IMR-90 (cell line): Measurements from ENCODE around the gene PCDHA1. TPM values are rescaled to one million over a fixed set of nuclear protein-coding genes. Genes with fewer than 3 reads are reported as not detected.

Experiments used
- ATAC-seq: fragments of 200-7000 bp; cut with Tn5 transposase; 2 replicates; pipeline ENCODE4 v1.9.1; 2020; ENCODE audit warnings: low read depth, mild to moderate bottlenecking, moderate library complexity
- BruUV-seq: library from RNA; stranded (reverse); fragments of 400-500 nt; replicated peaks from 2 replicates; lab custom pipeline; 2021; lab: Mats Ljungman, UMichigan
- CTCF ChIA-PET: fragments of 300-600 bp; formaldehyde crosslinking; extraction: SDS; loops from one replicate; lab custom pipeline; 2021; ENCODE audit warnings: antibody characterized with exemption; lab: Yijun Ruan, JAX
- POLR2A ChIA-PET: fragments of 300-600 bp; sonication (Branson Sonifier 250); formaldehyde crosslinking; loops from one replicate; lab custom pipeline; 2022; ENCODE audit warnings: antibody characterized with exemption; ENCODE audit not compliant: unreplicated experiment; lab: Charles Lee
- DNase-seq: peaks from one replicate; pipeline ENCODE4 v3.0.0; 2013
- H2AFZ ChIP-seq: replicated peaks from 2 replicates; pipeline ENCODE3; 2013; ENCODE audit warnings: low read length, mild to moderate bottlenecking; ENCODE audit not compliant: poor library complexity
- H2AK5ac ChIP-seq: 2 replicates; pipeline ENCODE4 v1.6.1; 2013; ENCODE audit warnings: low read depth, low read length, inconsistent platforms
- H2AK9ac ChIP-seq: replicated peaks from 2 replicates; pipeline ENCODE3; 2013; ENCODE audit warnings: mild to moderate bottlenecking, low read depth, low read length, moderate library complexity; ENCODE audit not compliant: poor library complexity
- H2BK120ac ChIP-seq: 2 replicates; pipeline ENCODE4 v1.6.1; 2013; ENCODE audit warnings: low read depth, low read length, inconsistent platforms
- H2BK15ac ChIP-seq: 3 replicates; pipeline ENCODE4 v1.6.1; 2013; ENCODE audit warnings: low read depth, low read length, inconsistent platforms
- H2BK20ac ChIP-seq: 2 replicates; pipeline ENCODE4 v1.6.1; 2013; ENCODE audit warnings: low read depth, mild to moderate bottlenecking, inconsistent platforms, low read length, moderate library complexity
- H2BK5ac ChIP-seq: 2 replicates; pipeline ENCODE4 v1.6.1; 2013; ENCODE audit warnings: mild to moderate bottlenecking, low read depth, low read length, inconsistent platforms; ENCODE audit not compliant: poor library complexity, severe bottlenecking
- H3K14ac ChIP-seq: replicated peaks from 2 replicates; pipeline ENCODE4 v1.6.1; 2013; ENCODE audit warnings: low read depth, low read length, inconsistent platforms
- H3K18ac ChIP-seq: 2 replicates; pipeline ENCODE4 v1.6.1; 2013; ENCODE audit warnings: low read depth, low read length, control low read depth
- H3K23ac ChIP-seq: 2 replicates; pipeline ENCODE4 v1.6.1; 2013; ENCODE audit warnings: low read depth, low read length, inconsistent platforms
- H3K27ac ChIP-seq: 2 replicates; pipeline ENCODE4 v1.5.1; 2013; ENCODE audit warnings: mild to moderate bottlenecking, control low read depth, low read length; ENCODE audit not compliant: insufficient read depth
- H3K27me3 ChIP-seq: 2 replicates; pipeline ENCODE4 v1.6.1; 2013; ENCODE audit warnings: low read length; ENCODE audit not compliant: control insufficient read depth, insufficient read depth
- H3K36me3 ChIP-seq: 2 replicates; pipeline ENCODE4 v1.6.1; 2013; ENCODE audit warnings: low read length, mixed read lengths; ENCODE audit not compliant: control insufficient read depth, insufficient read depth
- H3K4ac ChIP-seq: 2 replicates; pipeline ENCODE4 v1.6.1; 2013; ENCODE audit warnings: low read depth, low read length, inconsistent platforms
- H3K4me1 ChIP-seq: 2 replicates; pipeline ENCODE4 v1.6.1; 2013; ENCODE audit warnings: low read length, mixed read lengths; ENCODE audit not compliant: control insufficient read depth, insufficient read depth
- H3K4me2 ChIP-seq: 2 replicates; pipeline ENCODE4 v1.6.1; 2013; ENCODE audit warnings: low read depth, mild to moderate bottlenecking, control low read depth, low read length, moderate library complexity
- H3K4me3 ChIP-seq: 2 replicates; pipeline ENCODE4 v1.5.1; 2013; ENCODE audit warnings: low read depth, mild to moderate bottlenecking, control low read depth, low read length, moderate library complexity; ENCODE audit not compliant: insufficient read depth
- H3K56ac ChIP-seq: 2 replicates; pipeline ENCODE4 v1.6.1; 2013; ENCODE audit warnings: low read length, inconsistent platforms; ENCODE audit not compliant: insufficient read depth; ENCODE audit errors: extremely low read depth
- H3K79me1 ChIP-seq, 2 experiments: 2 replicates each; pipeline ENCODE4 v1.6.1; 2013; ENCODE audit warnings: low read length in 2 of 2, inconsistent platforms in 1 of 2, low read depth in 1 of 2
- H3K9ac ChIP-seq: 2 replicates; pipeline ENCODE4 v1.6.1; 2013; ENCODE audit warnings: low read depth, low read length, control low read depth
- H3K9me1 ChIP-seq: 2 replicates; pipeline ENCODE4 v1.6.1; 2013; ENCODE audit warnings: low read length, inconsistent platforms; ENCODE audit not compliant: insufficient read depth
- H3K9me3 ChIP-seq: 2 replicates; pipeline ENCODE4 v1.6.1; 2013; ENCODE audit warnings: low read length; ENCODE audit not compliant: control insufficient read depth, insufficient read depth
- H4K20me1 ChIP-seq: 2 replicates; pipeline ENCODE4 v1.6.1; 2013; ENCODE audit warnings: low read length, inconsistent platforms; ENCODE audit not compliant: insufficient read depth
- H4K5ac ChIP-seq: 2 replicates; pipeline ENCODE4 v1.6.1; 2013; ENCODE audit warnings: mild to moderate bottlenecking, low read depth, low read length, control low read depth
- H4K8ac ChIP-seq, 2 experiments: 2 replicates each; pipeline ENCODE4 v1.6.1; 2013; ENCODE audit warnings: low read depth in 2 of 2, low read length in 2 of 2, control low read depth in 1 of 2, inconsistent platforms in 1 of 2
- H4K91ac ChIP-seq: 2 replicates; pipeline ENCODE4 v1.6.1; 2013; ENCODE audit warnings: low read depth, low read length, inconsistent platforms; ENCODE audit not compliant: insufficient read depth
- BHLHE40 ChIP-seq: fragments of 150-350 bp; IDR thresholded peaks from 2 replicates; pipeline ENCODE4 v1.6.1; 2016; ENCODE audit warnings: mild to moderate bottlenecking, low read depth, low read length
- CEBPB ChIP-seq: IDR thresholded peaks from 2 replicates; pipeline ENCODE4 v1.6.1; 2012; ENCODE audit warnings: low read depth, low read length, improper control_type of control experiment
- CHD1 ChIP-seq: IDR thresholded peaks from 2 replicates; pipeline ENCODE4 v1.6.1; 2012; ENCODE audit warnings: low read depth, low read length, improper control_type of control experiment
- FOS ChIP-seq: fragments of 150-350 bp; IDR thresholded peaks from 2 replicates; pipeline ENCODE4 v1.6.1; 2016; ENCODE audit warnings: low read depth, low read length
- MAFK ChIP-seq: IDR thresholded peaks from 2 replicates; pipeline ENCODE4 v1.6.1; 2012; ENCODE audit warnings: low read depth, low read length, improper control_type of control experiment
- MAZ ChIP-seq: IDR thresholded peaks from 2 replicates; pipeline ENCODE4 v1.6.1; 2012; ENCODE audit warnings: low read depth, mild to moderate bottlenecking, low read length, improper control_type of control experiment, moderate library complexity, borderline replicate concordance
- MXI1 ChIP-seq: IDR thresholded peaks from 2 replicates; pipeline ENCODE4 v1.6.1; 2012; ENCODE audit warnings: low read depth, mild to moderate bottlenecking, low read length, moderate library complexity, borderline replicate concordance
- NFE2L2 ChIP-seq: fragments of 150-350 bp; IDR thresholded peaks from 2 replicates; pipeline ENCODE4 v1.6.1; 2016; ENCODE audit warnings: low read depth, mild to moderate bottlenecking, low read length
- POLR2A ChIP-seq: IDR thresholded peaks from 2 replicates; pipeline ENCODE4 v1.6.1; 2012; ENCODE audit warnings: mild to moderate bottlenecking, low read depth, low read length
- RAD21 ChIP-seq: IDR thresholded peaks from 2 replicates; pipeline ENCODE4 v1.6.1; 2012; ENCODE audit warnings: low read length, improper control_type of control experiment
- SMC3 ChIP-seq: fragments of 150-350 bp; IDR thresholded peaks from 2 replicates; pipeline ENCODE4 v1.6.1; 2016; ENCODE audit warnings: low read depth, mild to moderate bottlenecking, antibody characterized with exemption, low read length, moderate library complexity
- USF2 ChIP-seq: fragments of 150-350 bp; IDR thresholded peaks from 2 replicates; pipeline ENCODE4 v1.6.1; 2017; ENCODE audit warnings: mild to moderate bottlenecking, antibody characterized with exemption, low read length, low read depth
- WGBS, 2 experiments: methylation state at CpG; one replicate each; pipeline versions ENCODE4 v1.1.5 to v1.1.7; 2013; ENCODE audit warnings: missing lambda C conversion rate in 2 of 2; ENCODE audit not compliant: insufficient read length in 1 of 2; ENCODE audit errors: extremely low coverage in 2 of 2; 5-methylcytosine and 5-hydroxymethylcytosine counted together
- dilution Hi-C: fragments of 300-500 bp; cut with HindIII; formaldehyde crosslinking; loops from one replicate; pipeline ENCODE4 v1.14.3; 2018; ENCODE audit warnings: low sequenced_read_pairs; ENCODE audit not compliant: unreplicated experiment
- in situ Hi-C: fragments of 300-500 bp; cut with MboI; formaldehyde crosslinking; loops from 3 replicates; pipeline ENCODE4 v1.14.3; 2019; ENCODE audit warnings: low sequenced_read_pairs, inconsistent platforms, mixed read lengths
- intact Hi-C: fragments of 100-400 bp; cut with micrococcal nuclease; formaldehyde crosslinking; loops from 2 replicates; pipeline ENCODE4 v1.10.0; 2022
- polyA plus RNA-seq, 3 experiments: library from polyadenylated mRNA; depleted of rRNA; stranded (reverse); fragments of >200 nt; gene quantifications; 2 replicates each; pipeline ENCODE4 v1.2.3, GENCODE V29; 2012; ENCODE audit warnings: low replicate concordance in 1 of 3
- total RNA-seq: library from RNA; depleted of rRNA; stranded (reverse); fragments of >200 nt; gene quantifications from 2 replicates; pipeline ENCODE4 v1.2.3, GENCODE V29; 2012

Gene PCDHA1
- total and polyA plus RNA-seq, 2 of the 4 experiments (the other 2 are of a cell fraction), result under 0.01 to 0.05 TPM

DNA sequence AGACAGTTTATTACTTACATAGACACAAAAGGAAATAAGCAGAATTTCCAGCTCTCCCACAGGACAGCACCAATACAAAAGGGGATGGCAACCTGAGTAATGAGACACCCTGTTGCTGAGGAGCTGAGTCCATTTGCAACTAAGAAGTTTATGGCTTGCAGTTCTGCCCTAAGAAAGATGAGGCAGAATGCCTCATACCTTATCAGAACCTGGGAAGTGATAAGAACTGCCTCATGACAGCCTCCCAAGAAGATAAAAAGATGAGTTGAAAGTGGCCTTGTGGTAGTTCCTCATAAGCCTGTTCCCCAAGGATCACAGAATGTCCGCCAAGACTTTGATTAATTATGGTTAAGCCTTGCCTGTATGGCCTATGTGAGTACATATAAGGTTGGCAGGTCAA lies 44.0 kb upstream of the PCDHA1 start:
- BruUV-seq, result no TSS peak
- in situ Hi-C loops (no loop called here), intact Hi-C loops (no loop called here), dilution Hi-C loops (no loop called here)
- TF ChIP-seq USF2, result no peak
- TF ChIP-seq MAFK, result no peak
- TF ChIP-seq FOS, result no peak
- no peak for TF ChIP-seq POLR2A
- no peak for TF ChIP-seq SMC3
- TF ChIP-seq MAZ, result no peak
- TF ChIP-seq NFE2L2, result no peak
- no peak for TF ChIP-seq MXI1
- no peak for TF ChIP-seq RAD21
- no peak for TF ChIP-seq CHD1
- TF ChIP-seq CEBPB, result no peak
- TF ChIP-seq BHLHE40, result no peak
- Histone ChIP-seq H3K4me2 (no peak overlapping the region), H3K4me3 (no peak overlapping the region), H3K9me3 (no peaks in the 10 kb centered on the region), H3K27me3 (no peaks in the 10 kb centered on the region), H3K4ac (no peak overlapping the region), H2BK15ac (no peak overlapping the region), H3K9me1 (no peaks in the 10 kb centered on the region), H3K36me3 (no peaks in the 10 kb centered on the region), H3K79me1 (no peaks in the 10 kb centered on the region), H3K23ac (no peak overlapping the region), H2BK5ac (no peak overlapping the region), H3K4me1 (no peaks in the 10 kb centered on the region), H3K9ac (no peak overlapping the region), H3K18ac (no peak overlapping the region), H3K27ac (no peak overlapping the region), H3K56ac (no peak overlapping the region), H2BK120ac (no peak overlapping the region), H4K8ac (no peak overlapping the region), H4K91ac (no peak overlapping the region), H2BK20ac (no peak overlapping the region), H2AFZ (no peak overlapping the region), H3K14ac (no peak overlapping the region), H4K5ac (no peak overlapping the region), H2AK5ac (no peak overlapping the region), H4K20me1 (no peaks in the 10 kb centered on the region), H2AK9ac (no peak overlapping the region)
- DNase-seq (no peak), ATAC-seq (no peak)
- ChIA-PET CTCF (no interaction called here), POLR2A (no interaction called here)
- no CpG with 5 or more reads among the region's 1 CpG for WGBS, 2 experiments
